GM21825 (cell line): Measurements from ENCODE around the gene GUCY1A2.
"Not testable (repeated sequence)": the region's sequence is repeated elsewhere in the genome, so short reads cannot be mapped to it uniquely, and the experiment has no call there.

Experiments used
- ATAC-seq: cut with Tn5 transposase; IDR thresholded peaks from one replicate; pipeline ENCODE4 v1.9.1; 2021; ENCODE audit warnings: mild to moderate bottlenecking, moderate library complexity; ENCODE audit not compliant: unreplicated experiment

Gene GUCY1A2

GRCh38 chr11:106848526-106848925, 169.8 kb downstream of the GUCY1A2 start:
- ATAC-seq: no peak

- no peak for ATAC-seq
These were observed 176.1 kb downstream of the GUCY1A2 start for GRCh38 chr11:106842134-106842533.

- no peak for ATAC-seq
These were observed 177.3 kb downstream of the GUCY1A2 start for GRCh38 chr11:106840947-106841346.

GRCh38 chr11:106840146-106840545, 178.1 kb downstream of the GUCY1A2 start:
- ATAC-seq: no peak

GRCh38 chr11:106834567-106834966, 183.7 kb downstream of the GUCY1A2 start:
- no peak for ATAC-seq

- ATAC-seq: no peak
These were observed 189.3 kb downstream of the GUCY1A2 start for GRCh38 chr11:106828976-106829375.

- no peak for ATAC-seq
These were observed 189.7 kb downstream of the GUCY1A2 start for GRCh38 chr11:106828576-106828975.

- no peak for ATAC-seq
These were observed 190.6 kb downstream of the GUCY1A2 start for GRCh38 chr11:106827687-106828086.

- not testable (repeated sequence) for ATAC-seq
These were observed 191.7 kb downstream of the GUCY1A2 start for GRCh38 chr11:106826558-106826957.

- no peak for ATAC-seq
These were observed 196.4 kb downstream of the GUCY1A2 start for GRCh38 chr11:106821826-106822225.

- no peak for ATAC-seq
These were observed 197.0 kb downstream of the GUCY1A2 start for GRCh38 chr11:106821291-106821690.

GRCh38 chr11:106818443-106818842, 199.8 kb downstream of the GUCY1A2 start:
- ATAC-seq: no peak

GRCh38 chr11:106815209-106815608, 203.1 kb downstream of the GUCY1A2 start:
- no peak for ATAC-seq

- no peak for ATAC-seq
These were observed 204.5 kb downstream of the GUCY1A2 start for GRCh38 chr11:106813806-106814205.

- no peak for ATAC-seq
These were observed 224.2 kb downstream of the GUCY1A2 start for GRCh38 chr11:106794058-106794457.

- ATAC-seq: no peak
These were observed 228.9 kb downstream of the GUCY1A2 start for GRCh38 chr11:106789406-106789805.

- no peak for ATAC-seq
These were observed 230.8 kb downstream of the GUCY1A2 start for GRCh38 chr11:106787454-106787853.

GRCh38 chr11:106785913-106786650, 232.2 kb downstream of the GUCY1A2 start:
- no peak for ATAC-seq

GRCh38 chr11:106777302-106777701, 241.0 kb downstream of the GUCY1A2 start:
- ATAC-seq: not testable (repeated sequence)

- no peak for ATAC-seq
These were observed 247.7 kb downstream of the GUCY1A2 start for GRCh38 chr11:106770489-106771085.

- no peak for ATAC-seq
These were observed 252.6 kb downstream of the GUCY1A2 start for GRCh38 chr11:106765469-106766258.

- ATAC-seq: no peak
These were observed 254.8 kb downstream of the GUCY1A2 start for GRCh38 chr11:106763501-106763900.
